Umbilical cord (tissue), 2 donors: ENCODE results near the gene ELFN2. TPM values are rescaled to one million over a fixed set of nuclear protein-coding genes. Genes with fewer than 3 reads are reported as not detected.

ENCODE experiments used
- DNase-seq: peaks from one replicate; pipeline ENCODE4 v3.0.0-alpha.2; 2015; ENCODE audit warnings: low spot score
- total RNA-seq: library from RNA; depleted of rRNA; stranded (reverse); fragments of >200 nt; gene quantifications from one replicate; pipeline ENCODE4 v1.2.3, GENCODE V29; 2014; ENCODE audit warnings: low replicate concordance; ENCODE audit not compliant: insufficient read depth

The ELFN2 gene
- total RNA-seq, 1 donor from 2014 or later = 0.24 TPM

GRCh38 chr22:37455896-37456295 lies 28.6 kb upstream of the ELFN2 start:
- DNase-seq = no peak

GRCh38 chr22:37454857-37455686 lies 27.8 kb upstream of the ELFN2 start:
- peak; percentile 58 for DNase-seq

GRCh38 chr22:37453696-37454095 lies 26.4 kb upstream of the ELFN2 start:
- no peak for DNase-seq

GRCh38 chr22:37451218-37451617 lies 23.9 kb upstream of the ELFN2 start:
- no peak for DNase-seq

GRCh38 chr22:37449331-37450001 lies 22.2 kb upstream of the ELFN2 start:
- no peak for DNase-seq

DNA sequence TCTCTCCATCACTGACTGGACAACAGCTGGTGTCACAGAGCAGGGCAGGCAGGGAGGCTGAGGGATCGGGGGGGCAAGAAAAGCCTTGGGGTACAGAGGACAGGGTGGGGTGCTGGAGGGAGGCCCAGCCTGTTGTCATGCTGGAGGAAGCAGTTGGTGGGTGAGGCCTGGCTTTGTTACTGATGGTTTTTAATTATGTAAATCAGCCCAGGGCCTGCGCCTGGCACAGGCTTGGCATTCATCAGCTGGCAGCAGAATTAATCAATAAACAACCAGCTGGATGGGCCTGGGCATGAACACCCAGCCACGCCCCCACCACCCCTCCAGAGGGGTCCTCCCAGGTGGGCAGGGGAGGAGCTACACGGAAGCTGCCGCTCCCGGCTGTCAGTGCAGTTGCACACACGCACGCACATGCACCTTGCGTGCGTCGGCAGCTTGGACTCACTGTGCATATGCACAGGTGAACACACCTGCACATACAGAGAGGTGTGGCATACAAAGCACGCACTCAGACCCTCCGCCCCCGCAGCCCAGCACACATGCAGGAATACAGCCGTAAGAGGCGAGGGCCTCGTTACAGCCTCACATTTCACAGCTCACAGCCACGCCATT lies 21.3 kb upstream of the ELFN2 start:
- no peak for DNase-seq

GRCh38 chr22:37445501-37445900 lies 18.2 kb upstream of the ELFN2 start:
- DNase-seq = no peak

- no peak for DNase-seq
These were observed 16.7 kb upstream of the ELFN2 start for GRCh38 chr22:37443977-37444376.

DNA sequence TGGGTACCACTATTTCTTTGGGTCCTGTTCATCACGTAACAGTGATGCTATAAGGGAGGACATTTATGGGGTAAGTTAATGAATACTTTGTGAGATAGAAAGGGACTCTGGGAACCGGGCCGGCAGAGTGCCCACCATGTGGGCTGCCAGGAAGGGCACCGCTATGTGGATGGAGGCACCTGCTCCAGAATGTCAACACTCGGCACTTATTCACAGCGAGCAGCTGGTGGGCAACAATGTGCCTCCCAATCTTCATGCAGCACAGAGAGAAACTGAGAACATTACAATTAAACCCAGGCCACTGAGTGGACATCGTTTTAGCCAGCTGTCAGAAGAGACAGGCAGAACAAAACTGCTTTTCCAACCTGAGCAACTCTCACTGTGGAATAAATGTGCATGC lies 15.8 kb upstream of the ELFN2 start:
- DNase-seq = no peak

- no peak for DNase-seq
These were observed 15.3 kb upstream of the ELFN2 start for GRCh38 chr22:37442537-37442936.

DNA sequence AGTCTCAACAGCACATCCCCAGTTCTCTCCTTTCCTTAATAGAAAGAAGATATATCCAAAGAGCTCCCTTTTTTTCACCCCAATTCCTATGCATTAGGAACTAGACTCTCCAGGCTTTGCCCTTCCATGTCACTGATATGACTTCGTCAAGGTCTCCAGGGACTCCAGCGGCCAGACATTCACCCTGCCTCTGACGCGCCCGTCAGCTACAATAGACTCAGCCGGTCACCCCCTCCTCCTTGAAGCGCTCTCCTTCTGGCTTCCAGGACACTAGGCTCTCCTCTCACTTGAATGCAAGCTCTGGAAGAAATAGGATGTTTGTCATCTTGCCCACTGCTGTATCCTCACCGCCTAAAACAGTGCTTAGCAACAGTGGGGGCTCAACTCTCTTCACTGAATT lies 14.9 kb upstream of the ELFN2 start:
- DNase-seq = no peak

GRCh38 chr22:37440875-37441274 lies 13.6 kb upstream of the ELFN2 start:
- DNase-seq = no peak

DNA sequence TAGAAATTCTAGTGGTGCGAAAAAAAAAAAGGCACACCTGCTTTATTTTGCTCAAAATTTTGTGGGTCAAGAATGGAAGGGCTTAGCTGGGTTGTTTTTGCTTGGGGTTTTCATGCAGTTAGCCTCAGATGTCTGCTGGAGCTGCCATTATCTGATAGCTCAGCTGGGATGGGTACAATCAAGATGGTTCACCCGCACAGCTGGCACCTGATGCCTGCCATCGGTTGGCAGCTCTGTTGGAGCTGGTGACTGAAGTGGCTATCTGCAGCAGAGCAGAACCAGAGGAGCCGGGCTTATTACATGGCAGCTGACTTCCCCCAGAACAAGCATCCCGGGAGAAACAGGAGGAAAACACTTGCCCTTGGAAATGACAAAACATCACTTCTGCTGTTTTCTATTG lies 12.1 kb upstream of the ELFN2 start:
- no peak for DNase-seq

- DNase-seq = no peak
These were observed 8.8 kb upstream of the ELFN2 start for GRCh38 chr22:37435970-37436603.

DNA sequence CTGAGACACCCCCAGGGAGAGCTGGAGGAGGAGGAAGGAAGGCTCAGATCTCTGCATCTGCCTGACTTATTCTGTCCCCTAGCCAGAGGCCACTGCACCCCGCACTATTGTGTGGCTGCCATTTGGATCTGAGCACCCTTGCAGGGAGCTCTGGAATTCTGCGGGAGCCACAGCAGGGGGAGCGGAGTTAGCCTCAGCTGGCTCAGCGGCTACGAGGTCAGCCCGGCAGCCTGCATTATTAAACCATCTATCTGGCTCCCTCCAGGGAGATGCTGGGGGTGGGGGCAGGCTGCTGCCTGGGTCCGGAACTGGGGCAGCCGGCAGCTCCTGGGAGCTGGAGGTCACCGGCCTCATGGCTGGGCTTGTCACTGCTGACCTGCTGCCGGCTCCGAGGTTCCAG lies 6.5 kb upstream of the ELFN2 start:
- no peak for DNase-seq

DNA sequence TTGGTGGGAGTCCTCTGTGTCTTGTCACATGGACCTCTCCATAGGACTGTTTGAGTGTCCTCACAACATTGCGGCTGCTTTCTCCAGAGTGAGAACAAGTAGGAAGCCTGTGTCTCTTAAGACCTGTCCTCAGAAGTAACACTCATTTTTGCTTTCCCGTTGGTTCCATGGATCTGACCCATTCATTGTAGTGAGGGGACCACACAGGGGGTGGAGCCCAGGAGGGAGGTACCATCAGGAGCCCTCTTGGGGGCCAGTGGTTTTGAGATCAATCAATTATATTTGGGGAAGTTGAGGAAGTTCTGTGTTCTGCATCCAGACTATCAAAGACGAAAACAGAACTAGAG lies 5.4 kb upstream of the ELFN2 start:
- DNase-seq = no peak

DNA sequence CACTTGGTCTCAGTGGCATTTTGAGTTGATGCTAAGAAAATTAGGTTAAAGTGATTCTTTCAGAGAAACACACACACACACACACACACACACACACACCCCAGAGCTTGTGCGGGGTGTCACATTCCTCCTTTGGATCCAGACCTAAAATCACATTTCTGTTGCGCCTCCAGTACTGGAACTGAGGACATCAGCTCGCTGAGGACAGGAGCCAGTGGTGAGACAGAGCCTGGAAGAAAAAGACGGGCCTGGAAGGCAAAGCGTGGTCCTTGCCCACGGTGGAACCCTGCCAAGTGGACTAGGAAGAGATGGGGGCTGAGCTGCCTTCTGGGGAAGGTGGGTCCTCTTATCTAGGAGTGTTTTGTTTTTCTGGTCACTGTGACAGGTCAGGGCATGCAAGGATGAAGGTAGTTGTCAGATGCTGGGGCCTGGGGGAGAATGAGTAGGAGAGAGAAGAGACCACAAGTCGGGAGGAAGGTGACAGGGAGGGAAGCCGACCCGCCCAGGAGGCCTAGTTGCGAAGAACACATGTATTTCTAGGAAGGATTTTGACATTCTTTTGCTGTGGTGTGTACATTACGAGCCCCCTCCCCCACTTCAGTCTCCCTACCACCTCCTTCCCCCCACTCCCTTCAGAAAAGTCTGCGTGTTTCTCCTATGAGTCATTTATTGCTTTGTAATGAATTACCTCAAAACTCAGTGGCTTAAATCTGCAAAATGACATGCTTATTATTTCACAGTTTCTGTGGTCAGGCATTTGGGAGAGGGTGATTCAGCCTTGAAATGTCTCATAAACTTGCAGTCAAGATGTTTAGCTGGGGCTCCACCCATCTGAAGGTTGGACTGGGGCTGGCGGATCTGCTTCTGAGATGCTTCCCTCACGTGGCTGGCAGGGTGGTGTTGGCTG lies 4.8 kb upstream of the ELFN2 start:
- peak; percentile 12 for DNase-seq

GRCh38 chr22:37431366-37431765 lies 4.1 kb upstream of the ELFN2 start:
- no peak for DNase-seq

DNA sequence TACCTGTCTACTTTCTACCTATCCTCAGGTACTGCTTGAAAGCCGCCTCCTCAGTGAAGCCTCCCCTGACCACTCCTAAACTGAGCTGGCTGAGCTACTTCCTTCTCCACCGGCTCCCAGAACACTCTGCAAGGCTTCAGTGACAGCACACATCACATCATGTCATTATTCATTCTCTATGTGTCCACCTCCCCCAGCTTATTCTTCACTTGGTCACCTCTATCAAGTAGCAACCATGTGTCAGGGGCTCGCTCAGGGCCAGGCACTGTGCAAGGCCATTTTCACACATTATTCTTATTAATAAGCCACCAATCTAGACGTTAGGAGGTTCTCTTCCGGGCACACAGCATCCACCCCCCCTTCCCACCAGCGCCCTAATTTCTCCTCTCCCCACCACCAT lies 3.7 kb upstream of the ELFN2 start:
- no peak for DNase-seq

DNA sequence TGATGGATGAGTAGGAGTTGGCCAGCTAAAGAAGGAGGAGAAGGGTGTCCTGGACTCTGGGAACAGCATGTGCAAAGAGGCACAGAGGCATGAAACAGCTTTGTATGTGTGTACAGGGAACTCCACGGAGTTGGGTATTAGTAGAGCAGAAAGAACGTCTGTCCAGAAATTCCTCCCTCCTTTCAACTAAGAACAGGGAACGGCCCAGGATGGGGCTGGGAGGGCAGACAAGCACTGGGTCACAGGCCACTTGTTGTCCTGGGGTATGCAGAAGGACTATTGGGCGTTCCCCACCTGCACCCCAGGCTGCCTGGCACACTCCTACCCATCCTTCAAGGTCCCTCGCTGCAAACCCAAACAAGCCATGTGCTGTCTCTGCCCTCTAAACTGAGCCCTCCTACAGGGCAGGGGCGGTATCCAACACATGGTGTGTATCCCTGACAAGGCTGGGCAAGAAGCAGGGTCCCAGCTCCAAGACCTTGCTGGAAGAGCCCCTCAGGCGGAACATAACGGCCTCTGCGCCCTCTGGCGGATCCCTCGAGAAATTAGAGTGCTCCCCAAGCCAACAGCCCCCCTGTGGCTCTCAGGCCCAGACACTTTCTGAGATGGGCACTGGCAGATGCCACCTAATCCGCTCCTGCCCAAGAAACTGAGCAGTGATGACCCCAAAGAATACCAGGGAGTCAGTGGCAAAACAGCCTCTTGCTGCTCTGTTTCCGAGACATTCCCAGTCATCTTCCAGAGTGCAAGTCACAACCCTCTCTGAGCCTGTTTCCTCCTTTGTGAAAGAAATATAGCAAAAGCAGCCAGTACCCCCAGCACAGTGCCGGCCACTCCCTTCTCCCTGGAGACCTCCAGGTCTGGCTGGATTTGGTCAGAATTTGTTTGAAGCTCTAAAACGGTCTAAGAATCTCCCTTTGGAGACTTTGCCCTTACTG lies 1.6 kb upstream of the ELFN2 start:
- peak; percentile 36 for DNase-seq
